H4 (cell line): Measurements from ENCODE around the gene XG. TPM values are rescaled to one million over a fixed set of nuclear protein-coding genes. Genes with fewer than 3 reads are reported as not detected.
"Not testable (repeated sequence)": the region's sequence is repeated elsewhere in the genome, so short reads cannot be mapped to it uniquely, and the experiment has no call there.

Source experiments
- DNase-seq: peaks from one replicate; pipeline ENCODE4 v3.0.0-alpha.2; 2015; ENCODE audit warnings: low spot score
- total RNA-seq: library from RNA; depleted of rRNA; stranded (reverse); fragments of >200 nt; shearing (Covaris generic); gene quantifications from 2 replicates; pipeline ENCODE4 v1.2.3, GENCODE V29; 2014; rRNA removed

Gene XG, protein sequence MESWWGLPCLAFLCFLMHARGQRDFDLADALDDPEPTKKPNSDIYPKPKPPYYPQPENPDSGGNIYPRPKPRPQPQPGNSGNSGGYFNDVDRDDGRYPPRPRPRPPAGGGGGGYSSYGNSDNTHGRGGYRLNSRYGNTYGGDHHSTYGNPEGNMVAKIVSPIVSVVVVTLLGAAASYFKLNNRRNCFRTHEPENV
- 0.06 TPM in 1 of 2 replicates, not detected in the other for total RNA-seq

DNA sequence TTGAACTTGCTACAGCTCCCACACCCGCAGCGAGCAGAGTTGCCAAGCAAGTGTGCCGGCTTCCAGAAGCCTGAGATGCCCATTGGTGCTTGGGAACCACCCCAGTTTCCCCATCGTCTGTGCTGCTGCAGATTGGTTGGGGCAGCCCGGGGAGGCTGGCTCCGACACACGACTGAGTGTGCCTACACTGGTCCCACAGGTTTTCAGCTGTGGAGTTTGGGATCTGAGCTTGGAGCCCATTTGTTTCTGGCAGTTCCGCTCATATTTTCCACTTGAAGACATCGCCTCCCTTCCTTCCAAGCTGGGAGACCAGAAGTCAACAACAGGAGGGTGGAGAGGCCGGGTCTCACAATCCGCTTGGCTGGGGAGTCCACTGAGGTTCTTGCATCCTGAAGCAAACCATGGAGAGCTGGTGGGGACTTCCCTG, at the start of gene XG:
XG (plus strand) TSS at position 167 of the 427 bp plus-strand sequence; CDS start at position 402, 235 bp downstream.
- not testable (repeated sequence) for DNase-seq

DNA sequence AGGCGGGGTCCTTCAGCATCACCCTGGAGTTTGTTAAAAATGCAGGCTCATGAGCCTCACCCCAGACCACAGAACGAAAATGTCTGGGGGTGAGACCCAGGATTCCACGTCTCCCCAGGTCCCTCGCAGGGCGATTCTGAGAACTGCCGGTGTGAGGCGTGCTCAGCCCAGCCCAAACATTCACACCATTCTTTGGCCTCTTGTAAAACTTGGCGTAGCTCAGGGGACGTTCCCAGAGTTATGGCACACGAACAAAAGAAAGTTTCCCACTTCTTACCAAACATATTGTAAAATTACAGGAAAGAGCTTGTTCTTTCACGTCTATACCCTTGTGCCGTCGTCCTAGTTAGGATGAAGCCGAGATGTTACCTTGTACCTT, 47.9 kb upstream of the XG start:
- DNase-seq, result no peak

DNA sequence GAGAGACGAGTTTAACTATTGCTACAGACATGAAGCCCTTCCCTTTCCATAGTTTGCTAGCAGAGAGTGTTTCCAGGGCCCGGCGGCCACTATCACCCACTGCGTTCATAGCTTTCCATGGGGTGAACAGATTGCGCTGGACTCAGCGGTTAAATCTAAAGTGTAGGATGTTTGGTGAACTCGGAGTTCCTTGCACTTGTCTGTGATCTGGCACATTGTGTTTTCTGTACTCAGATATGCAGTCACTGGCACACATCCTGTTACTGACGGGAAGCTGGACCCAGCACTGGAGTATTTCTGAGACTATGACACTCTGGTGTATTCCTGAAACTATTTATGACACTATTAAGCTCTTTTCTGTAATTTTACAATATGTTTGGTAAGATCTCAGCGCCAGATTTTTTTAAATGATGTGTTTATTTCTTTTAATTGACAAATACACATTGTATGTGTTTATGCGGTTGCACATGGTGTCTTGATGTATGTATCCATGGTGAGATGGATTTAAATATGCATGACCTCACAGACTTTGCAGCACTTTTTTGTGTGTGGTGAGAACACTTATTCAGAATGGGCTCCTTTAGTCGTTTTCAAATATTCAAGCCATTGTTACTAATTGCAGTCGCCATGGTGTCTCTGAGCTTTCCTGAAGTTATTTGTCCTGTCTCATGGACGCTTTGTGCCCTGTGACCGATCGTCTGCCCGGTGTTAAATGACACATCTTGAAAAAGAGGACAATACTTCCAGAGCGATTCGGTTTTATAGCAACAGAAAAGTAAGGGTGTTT, 46.6 kb upstream of the XG start:
- no peak for DNase-seq

DNA sequence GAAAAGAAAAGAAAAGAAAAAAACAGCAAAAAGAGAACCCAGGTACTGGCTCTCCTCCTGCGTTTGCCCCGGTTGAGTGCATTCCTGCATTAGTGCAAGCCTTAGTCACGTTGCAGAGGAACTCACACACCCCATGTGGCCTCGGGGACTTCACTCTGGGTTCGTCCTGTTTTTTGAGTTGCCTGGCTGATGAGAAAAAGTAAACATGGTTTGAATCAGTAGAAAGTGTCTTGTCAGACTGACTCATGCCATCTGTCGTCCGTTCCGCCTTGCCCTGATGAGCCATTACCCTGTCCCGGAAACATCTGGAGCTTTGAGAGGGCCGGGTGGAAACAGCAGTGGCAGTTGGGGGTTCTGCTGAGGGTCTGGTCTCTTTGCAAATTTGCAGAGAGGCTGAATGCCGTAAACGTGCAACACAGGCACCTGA, 44.5 kb upstream of the XG start:
- DNase-seq, result peak; percentile 92

DNA sequence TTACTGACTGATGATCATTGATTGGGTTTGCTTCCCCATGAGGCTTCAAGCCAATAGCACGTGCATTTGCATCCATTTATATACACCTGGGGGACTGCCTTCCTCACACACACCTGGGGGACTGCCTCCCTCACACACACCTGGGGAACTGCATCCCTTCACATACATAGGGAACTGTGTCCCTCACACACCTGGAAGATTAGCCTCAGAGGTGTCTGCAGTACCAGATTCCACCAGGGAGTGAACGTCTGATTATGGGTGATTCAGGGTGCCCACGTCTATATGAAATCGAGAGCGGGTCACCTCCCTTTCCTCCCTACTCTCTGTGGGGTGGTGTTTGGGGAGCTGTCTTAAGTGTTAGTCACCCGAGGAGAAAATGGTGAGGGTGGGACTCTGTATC, 43.8 kb upstream of the XG start:
- no peak for DNase-seq

DNA sequence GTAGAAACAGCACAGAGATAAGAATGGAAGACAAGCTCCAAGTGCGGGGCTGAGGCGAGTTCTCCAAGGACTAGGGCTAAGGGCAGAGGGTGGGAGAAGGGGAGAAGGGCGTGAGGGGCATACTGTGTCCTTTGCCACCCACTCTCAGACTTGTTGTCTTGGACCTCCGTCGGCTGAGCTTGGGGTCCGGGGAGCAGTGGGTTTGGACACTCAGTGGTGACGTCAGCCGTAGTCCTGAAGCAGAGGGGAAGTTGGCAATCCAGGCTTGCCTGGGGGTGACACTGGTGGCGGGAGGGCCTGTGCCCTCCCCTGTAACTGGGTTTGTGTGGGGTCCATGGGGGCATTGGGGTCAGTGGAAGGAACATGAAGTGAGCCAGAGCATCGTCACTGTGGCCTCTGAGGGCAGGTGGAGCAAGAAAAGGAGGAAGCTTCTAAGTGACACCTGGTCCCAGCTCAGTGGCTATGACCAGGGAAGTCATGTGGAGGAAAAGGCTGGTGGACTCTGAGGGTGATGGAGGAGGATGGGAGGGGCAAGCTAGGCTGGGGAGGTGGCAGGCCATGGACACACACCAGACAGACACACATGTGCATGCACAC, 43.1 kb upstream of the XG start:
- DNase-seq, result no peak

DNA sequence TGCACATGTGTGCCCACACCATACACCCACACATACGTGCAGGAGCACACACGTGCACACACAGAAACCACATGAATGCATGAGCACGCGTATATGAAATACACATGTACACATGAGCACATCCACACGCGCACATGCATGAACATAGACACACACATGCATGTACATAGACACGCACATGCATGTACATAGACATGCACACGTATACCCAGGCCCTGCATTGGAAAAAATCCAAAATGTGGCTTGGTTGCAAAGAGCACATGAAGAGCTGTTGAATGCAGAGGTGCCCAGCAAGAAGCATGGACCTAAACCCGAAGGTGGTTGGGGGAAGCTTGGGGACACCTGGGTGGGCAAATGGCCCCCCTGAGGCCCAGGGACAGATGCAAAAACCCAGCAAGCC, 42.3 kb upstream of the XG start:
- DNase-seq, result no peak

DNA sequence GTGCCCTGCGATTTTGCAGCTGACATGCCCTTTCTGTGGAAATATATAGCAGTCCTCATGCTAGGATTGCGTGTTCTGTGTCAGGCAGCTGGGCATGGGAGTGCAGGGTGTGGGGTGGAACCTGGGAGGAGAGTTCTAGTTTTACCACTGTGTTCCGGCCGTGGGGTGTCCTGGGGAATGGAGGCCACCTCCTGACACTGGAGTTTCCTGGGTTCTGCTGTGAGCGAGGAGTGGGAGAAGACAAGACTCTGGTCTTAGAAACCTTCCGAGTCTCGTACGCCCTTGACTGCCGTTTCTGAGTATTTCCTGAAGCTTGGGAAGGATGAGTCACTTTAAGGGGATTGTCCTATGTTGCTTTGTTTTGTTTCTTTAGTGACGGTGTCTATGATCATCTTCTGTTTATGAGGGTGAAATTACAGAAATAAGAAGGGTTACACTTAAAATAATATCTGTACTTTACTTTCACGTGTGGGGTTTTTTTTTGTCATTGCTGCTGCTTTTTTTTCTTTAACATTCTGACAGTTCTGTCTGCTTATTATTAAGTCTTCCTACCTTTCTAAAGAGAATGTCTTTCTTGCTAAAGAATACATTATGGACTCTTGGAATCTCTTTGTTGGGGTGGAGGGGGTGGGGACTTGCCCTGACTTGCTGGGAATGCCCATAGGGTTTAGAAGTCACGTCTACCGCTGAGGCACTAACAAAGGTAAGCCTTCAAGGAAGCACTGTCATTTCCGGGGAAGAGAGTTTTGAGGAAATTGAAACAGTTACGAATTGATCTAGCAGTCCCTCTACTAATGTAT, 41.6 kb upstream of the XG start:
- DNase-seq, result no peak

DNA sequence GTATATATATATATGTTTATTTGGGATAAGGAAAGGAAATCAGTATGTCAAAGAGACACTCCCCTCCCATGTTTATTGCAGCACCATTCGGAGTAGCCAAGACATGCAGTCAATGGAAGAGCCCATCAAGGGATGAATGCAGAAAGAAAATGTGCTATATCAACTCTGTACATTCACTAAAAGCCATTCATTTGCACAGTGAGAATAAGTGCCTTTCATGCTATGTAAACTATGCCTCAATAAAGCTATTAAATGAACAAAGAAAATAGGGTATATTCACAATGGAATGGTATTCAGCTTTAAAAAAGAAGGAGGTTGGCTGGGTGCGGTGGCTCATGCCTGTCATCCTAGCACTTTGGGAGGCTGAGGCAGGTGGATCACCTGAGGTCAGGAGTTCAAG, 40.4 kb upstream of the XG start:
- no peak for DNase-seq

DNA sequence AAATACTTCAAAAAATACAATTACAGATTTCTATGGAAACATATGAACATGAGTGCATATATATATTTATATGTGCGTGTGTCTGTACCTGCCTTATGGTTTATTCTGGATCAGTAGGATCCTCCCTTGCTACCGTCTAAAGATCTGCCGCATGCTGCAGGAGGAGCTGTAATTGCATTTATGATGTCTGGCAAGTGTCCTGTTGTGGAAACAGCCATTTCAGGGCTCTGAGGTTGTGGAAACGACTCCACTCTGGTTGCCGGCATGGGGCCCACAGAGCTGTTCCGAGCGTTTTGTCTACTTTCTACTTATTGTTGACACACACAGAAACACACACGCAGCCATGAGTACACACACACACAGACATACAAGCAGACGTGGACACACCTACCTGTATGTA, 39.4 kb upstream of the XG start:
- no peak for DNase-seq

DNA sequence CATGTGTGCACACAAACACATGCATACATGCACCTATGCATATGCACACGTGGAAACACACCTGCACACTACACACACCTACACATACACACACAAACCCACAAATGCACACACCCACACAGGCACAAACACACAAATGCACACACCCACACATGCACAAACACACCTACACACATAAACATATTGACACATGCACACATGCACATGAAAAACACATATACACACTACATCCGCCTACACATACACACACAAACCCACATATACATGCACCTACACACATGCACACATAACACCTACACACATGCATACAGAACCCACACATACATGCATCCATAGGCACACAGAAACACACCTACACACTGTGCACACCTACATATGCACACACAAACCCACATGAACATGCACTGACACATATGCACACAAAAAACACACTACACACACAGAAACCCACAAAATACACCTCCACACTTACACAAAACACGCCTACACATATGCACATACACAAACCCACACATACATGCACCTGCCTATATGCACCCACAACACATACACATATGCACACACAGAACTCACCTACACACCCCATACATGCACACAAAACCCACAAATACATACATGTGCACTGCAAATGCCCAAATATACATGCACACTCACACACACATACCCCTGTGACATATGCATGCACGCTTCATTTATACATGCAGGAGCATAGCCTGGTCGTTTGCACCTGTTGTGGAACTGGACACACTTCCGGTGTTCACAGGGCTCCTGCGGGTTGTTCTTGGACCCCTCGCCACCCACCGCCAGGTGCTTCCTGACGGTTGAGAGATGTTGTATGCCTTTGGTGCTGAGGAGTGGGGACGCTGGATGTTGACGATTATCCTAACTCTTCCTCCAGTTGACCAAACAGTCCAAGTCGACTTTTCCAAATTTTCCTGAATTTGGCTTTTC, 38.7 kb upstream of the XG start:
- no peak for DNase-seq

DNA sequence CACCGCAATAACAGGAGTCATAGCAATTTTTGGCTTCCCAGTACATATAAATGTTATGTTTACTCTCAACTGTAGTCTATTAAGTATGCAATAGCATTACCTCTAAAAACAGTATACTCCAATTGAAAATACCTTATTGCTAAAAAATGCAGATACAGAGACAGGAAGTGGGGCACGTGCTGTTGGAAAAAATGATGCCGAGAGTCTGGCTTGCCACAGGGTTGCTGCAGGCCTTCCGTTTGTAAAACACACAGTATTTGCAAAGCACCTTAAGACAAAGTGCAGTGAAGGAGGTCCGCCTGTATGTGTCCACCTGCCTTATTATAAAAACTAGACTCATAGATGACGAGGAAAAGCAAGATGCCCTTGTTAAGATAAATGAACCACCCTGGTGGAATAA, 37.3 kb upstream of the XG start:
- DNase-seq, result no peak

DNA sequence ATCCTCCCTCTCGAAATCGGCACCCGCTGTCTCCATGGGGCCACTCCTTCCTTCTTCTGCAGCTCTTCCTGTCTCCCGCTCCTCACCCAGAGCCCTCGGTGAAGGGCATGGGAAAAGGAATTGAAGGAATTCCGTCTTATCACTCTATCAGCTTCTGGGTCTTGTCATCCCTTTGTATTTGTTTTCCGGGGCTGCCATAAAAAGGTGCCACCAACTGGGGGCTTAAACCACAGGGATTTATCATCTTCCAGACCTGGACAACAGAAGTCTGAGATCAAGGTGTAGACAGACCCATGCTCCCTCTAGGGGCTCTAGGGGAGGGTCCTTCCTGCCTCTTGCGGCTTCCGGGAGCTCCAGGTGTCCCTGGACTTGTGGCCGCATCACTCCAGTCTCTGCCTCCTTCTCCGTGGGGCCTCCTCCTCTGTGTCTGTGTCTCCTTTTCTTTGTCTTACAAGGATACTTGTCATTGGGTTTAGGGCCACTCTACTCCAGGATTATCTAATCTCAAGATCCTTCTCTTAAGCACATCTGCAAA, 36.7 kb upstream of the XG start:
- DNase-seq, result no peak

DNA sequence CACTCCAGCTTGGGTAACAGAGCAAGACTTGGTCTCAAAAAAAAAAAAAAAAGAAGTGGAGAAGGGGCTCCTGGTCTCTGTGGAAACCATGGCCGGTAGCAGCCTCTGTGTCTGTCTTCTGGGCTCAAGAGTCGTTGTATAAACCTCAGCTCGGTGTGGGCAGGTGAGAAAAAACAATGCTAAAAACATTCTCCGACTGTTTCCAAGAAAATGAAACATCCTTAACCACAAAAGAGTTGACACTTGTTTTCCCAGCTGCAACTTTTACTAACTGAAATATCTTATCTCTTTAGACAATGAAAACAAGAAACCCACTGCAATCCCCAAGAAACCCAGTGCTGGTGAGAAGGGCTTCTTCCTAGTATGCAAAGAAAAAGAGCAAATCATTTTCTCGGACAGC, 34.5 kb upstream of the XG start:
- no peak for DNase-seq

DNA sequence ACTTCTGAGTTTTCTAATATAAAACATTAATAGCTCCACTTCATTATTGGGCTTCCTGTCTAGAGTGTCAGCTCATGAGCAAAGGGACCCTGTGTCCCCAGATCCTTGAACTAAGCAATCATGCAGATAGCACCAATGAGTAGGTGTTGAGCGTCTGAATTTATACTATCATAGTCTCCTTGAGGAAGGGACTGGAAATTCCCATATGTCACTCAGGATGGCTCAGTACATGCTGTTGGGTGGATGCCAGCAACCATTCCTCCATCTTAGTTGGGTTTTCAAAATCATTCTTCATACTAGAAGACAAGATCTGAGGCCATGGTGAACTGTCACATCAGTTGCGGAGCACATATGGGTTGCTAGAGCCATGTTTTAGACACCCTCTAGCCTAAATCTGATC, 33.0 kb upstream of the XG start:
- DNase-seq, result no peak

DNA sequence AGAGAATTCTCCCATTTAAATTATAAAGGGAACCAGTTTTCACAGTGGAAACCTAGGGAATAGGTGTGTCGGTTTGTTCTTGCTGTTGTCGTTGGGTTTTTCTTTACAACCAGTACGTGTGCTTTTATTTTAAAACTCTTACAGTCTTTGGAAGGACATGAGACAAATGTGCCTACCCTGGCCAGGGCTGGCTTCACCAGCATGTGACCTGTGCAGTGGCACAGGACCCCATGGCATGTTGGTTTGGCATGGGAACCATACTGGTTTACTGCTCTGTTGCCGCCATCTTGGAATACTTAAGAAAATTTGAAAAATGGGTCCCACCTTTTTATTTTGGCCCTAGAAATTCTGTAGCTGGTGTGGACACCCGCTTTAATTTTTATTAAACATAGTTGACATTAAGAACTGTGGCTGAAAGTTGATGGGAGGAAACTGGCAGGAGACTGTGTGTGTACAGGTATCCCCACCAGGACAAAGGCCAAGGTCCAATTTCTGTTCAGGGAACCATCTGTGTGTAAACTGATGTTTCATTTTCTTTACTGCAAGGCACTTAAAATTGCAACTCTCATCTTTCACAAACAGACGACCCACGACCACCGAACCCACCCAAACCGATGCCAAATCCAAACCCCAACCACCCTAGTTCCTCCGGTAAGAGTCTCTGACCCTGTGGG, 31.9 kb upstream of the XG start:
- no peak for DNase-seq

DNA sequence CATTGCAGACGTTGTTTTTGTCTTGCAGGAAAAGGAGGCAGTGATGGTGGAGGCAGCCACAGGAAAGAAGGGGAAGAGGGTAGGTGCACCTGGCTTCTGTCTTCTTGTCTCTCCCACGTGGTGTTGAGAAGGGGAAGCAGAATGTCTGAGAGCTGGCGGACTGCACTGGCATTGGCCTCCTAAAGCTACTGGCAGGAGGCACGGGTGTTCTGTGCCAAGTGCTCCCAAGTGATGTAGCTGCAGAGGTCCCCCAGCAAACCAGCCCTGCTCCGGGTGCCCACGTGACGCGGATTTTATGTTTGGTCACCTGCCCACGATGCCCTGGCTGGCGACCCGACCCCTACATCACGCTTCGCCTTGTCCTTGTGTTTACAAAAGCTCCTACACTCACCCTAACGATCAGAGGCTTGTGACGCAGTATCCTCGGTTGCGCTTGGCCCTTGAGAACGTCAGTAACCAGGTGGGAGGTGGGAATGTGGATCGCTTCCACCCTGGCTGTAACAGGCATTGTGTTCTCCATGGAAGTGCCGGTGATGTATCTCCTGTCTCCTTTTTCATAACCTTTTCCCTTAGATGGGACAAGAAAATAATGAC, 28.5 kb upstream of the XG start:
- no peak for DNase-seq

DNA sequence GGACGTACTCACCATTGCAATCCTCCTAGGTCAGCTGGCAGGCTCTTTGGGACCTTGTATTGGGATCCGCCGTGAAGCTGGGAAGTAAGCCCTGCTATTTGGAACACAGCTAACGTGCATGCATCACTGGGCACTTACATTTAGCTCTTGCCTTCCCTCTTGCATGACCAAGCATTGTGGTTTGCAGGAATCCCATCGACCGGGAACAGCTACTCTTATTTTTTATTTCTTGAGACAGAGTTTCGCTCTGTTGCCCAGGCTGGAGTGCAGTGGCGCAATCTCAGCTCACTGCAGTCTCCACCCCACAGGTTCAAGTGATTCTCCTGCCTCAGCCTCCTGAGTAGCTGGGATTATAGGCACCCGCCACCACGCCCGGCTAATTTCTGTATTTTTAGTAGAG, 24.6 kb upstream of the XG start:
- not testable (repeated sequence) for DNase-seq

DNA sequence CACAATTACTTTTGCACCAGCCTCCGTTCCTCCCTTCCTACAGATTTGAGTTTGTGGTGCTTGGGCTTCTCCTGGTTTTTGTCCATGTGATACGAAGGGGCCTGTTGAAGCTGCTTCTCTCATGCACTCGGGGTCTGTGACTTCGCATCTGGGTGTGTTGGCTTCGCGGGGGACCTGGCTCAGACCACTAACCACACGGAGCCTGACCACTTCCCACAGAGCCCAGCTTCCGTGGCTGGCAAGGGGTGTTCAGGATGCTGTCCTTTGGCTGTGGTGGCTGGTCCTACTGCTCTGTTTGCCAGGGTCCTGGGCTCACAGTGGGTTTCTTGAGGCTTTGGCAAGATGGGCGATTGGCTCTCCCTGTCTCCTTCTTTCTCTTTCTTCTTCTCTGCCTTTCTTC, 19.8 kb upstream of the XG start:
- no peak for DNase-seq

DNA sequence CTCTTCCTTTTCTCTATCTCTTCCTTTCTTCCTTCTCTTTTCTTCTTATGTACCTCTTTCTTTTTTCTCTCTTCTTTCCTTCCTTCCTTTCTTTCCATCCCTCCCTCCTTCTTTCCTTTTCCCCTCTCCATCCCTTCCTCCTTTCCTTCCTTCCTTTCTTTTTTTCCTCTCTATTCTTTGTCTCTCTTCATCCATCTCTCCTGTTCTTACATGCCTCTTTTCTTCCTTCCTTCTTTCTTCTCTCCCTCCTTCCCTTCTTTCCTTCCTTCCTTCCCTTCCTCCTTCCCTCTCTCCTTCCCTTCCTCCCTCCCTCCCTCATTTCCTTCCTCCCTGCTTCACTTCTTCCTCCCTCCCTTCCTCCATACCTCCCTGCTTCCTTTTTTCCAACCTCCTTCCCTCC, 19.2 kb upstream of the XG start:
- DNase-seq, result no peak
